Activated B cell treated with CpG ODN at 0.5 μM for 24 hours (primary cell): Measurements from ENCODE around the gene ATG9A. TPM values are rescaled to one million over a fixed set of nuclear protein-coding genes. Genes with fewer than 3 reads are reported as not detected.
"Not testable (repeated sequence)": the region's sequence is repeated elsewhere in the genome, so short reads cannot be mapped to it uniquely, and the experiment has no call there.

Source experiments
- ATAC-seq: fragments of 200-7000 bp; cut with Tn5 transposase; one replicate; pipeline ENCODE4 v1.10.0; 2021; ENCODE audit warnings: low read depth, mild to moderate bottlenecking, moderate library complexity
- CTCF ChIA-PET: fragments of 350-600 bp; sonication (Branson Sonifier 250); formaldehyde crosslinking; loops from one replicate; lab custom pipeline; 2021; ENCODE audit warnings: antibody characterized with exemption; lab: Charles Lee
- POLR2A ChIA-PET: fragments of 350-600 bp; sonication (Branson Sonifier 250); formaldehyde crosslinking; loops from one replicate; lab custom pipeline; 2021; ENCODE audit warnings: antibody characterized with exemption; lab: Charles Lee
- DNase-seq: peaks from one replicate; pipeline ENCODE4 v3.0.0; 2022
- H3K27ac Mint-ChIP-seq: one replicate; pipeline ENCODE4 v1.8.0; 2020; ENCODE audit warnings: mixed read lengths
- H3K27me3 Mint-ChIP-seq: one replicate; pipeline ENCODE4 v1.8.0; 2021; ENCODE audit warnings: mixed read lengths
- H3K36me3 Mint-ChIP-seq: one replicate; pipeline ENCODE4 v1.8.0; 2021; ENCODE audit warnings: low read depth, mixed read lengths
- H3K4me1 Mint-ChIP-seq: one replicate; pipeline ENCODE4 v1.8.0; 2021; ENCODE audit warnings: mixed read lengths
- H3K4me3 Mint-ChIP-seq: one replicate; pipeline ENCODE4 v1.8.0; 2020; ENCODE audit warnings: mild to moderate bottlenecking, mixed read lengths
- H3K9me3 Mint-ChIP-seq: one replicate; pipeline ENCODE4 v1.8.0; 2020; ENCODE audit warnings: mixed read lengths
- CTCF ChIP-seq: fragments of 200-600 bp; IDR thresholded peaks from one replicate; pipeline ENCODE4 v1.8.0; 2022; ENCODE audit warnings: antibody characterized with exemption, mild to moderate bottlenecking
- intact Hi-C: fragments of 100-400 bp; cut with micrococcal nuclease; formaldehyde crosslinking; loops from one replicate; pipeline ENCODE4 v1.15.1; 2024
- total RNA-seq: library from RNA; stranded (reverse); gene quantifications from 2 replicates; pipeline ENCODE4 v1.2.3, GENCODE V29; 2022

ATG9A gene
- total RNA-seq, 1 donor from 2014 or later = 38.3 TPM

- Mint-ChIP-seq H3K4me1 (peaks cover 3% of the 10 kb centered on the region), H3K9me3 (no peaks in the 10 kb centered on the region), H3K36me3 (no peaks in the 10 kb centered on the region), H3K4me3 (no peak overlapping the region), H3K27me3 (no peaks in the 10 kb centered on the region), H3K27ac (no peak overlapping the region)
- ATAC-seq = no peak
- intact Hi-C loops = no loop called here
- no peak for DNase-seq
- ChIA-PET POLR2A (interaction anchor here (1.8 kb wide), 1 partner anchor 15 kb away, joined by 7 read pairs; the partner anchor contains the start of gene TUBA4A), CTCF (interaction anchor here (2.3 kb wide), 1 partner anchor 25 kb away, joined by 10 read pairs; no protein-coding TSS in a partner anchor)
- no peak for TF ChIP-seq CTCF
These were observed 40.1 kb upstream of the ATG9A start for GRCh38 chr2:219269362-219270054.

- intact Hi-C loops = no loop called here
- Mint-ChIP-seq H3K27me3 (no peaks in the 10 kb centered on the region), H3K4me1 (no peaks in the 10 kb centered on the region), H3K27ac (no peak overlapping the region), H3K4me3 (no peak overlapping the region), H3K9me3 (no peaks in the 10 kb centered on the region), H3K36me3 (no peaks in the 10 kb centered on the region)
- ATAC-seq (no peak), DNase-seq (no peak)
- ChIA-PET CTCF (no interaction called here), POLR2A (no interaction called here)
- TF ChIP-seq CTCF = no peak
These were observed 38.9 kb upstream of the ATG9A start for GRCh38 chr2:219268294-219268693.

GRCh38 chr2:219266886-219267285, 37.5 kb upstream of the ATG9A start:
- Mint-ChIP-seq H3K36me3 (no peaks in the 10 kb centered on the region), H3K27me3 (no peaks in the 10 kb centered on the region), H3K27ac (no peak overlapping the region), H3K9me3 (no peaks in the 10 kb centered on the region), H3K4me3 (no peak overlapping the region), H3K4me1 (no peaks in the 10 kb centered on the region)
- no peak for ATAC-seq
- TF ChIP-seq CTCF = no peak
- intact Hi-C loops = no loop called here
- POLR2A ChIA-PET = no interaction called here
- CTCF ChIA-PET = no interaction called here
- DNase-seq = no peak

- no peaks in the 10 kb centered on the region for H3K4me1 Mint-ChIP-seq
- TF ChIP-seq CTCF = no peak
- no peaks in the 10 kb centered on the region for H3K9me3 Mint-ChIP-seq
- H3K4me3 Mint-ChIP-seq = no peak overlapping the region
- H3K27ac Mint-ChIP-seq = no peak overlapping the region
- ChIA-PET CTCF (interaction anchor here (1.2 kb wide), 1 partner anchor 11 kb away, joined by 4 read pairs; no protein-coding TSS in a partner anchor), POLR2A (interaction anchor here (0.6 to 1.2 kb wide), 2 partner anchors 11 to 106 kb away, joined by 5 to 7 read pairs; partner anchors contain the start of gene NHEJ1)
- no peaks in the 10 kb centered on the region for H3K36me3 Mint-ChIP-seq
- ATAC-seq = no peak
- intact Hi-C loops = no loop called here
- DNase-seq = no peak
- no peaks in the 10 kb centered on the region for H3K27me3 Mint-ChIP-seq
These were observed 36.8 kb upstream of the ATG9A start for GRCh38 chr2:219266232-219266631.

- no peak for ATAC-seq
- POLR2A ChIA-PET = interaction anchor here (1.2 kb wide), 1 partner anchor 33 kb away, joined by 4 read pairs; no protein-coding TSS in a partner anchor
- no peaks in the 10 kb centered on the region for H3K4me1 Mint-ChIP-seq
These were observed 31.8 kb upstream of the ATG9A start for GRCh38 chr2:219261024-219261855.

GRCh38 chr2:219258942-219259341, 29.5 kb upstream of the ATG9A start:
- H3K9me3 Mint-ChIP-seq, ATAC-seq, H3K36me3 Mint-ChIP-seq, H3K27me3 Mint-ChIP-seq, H3K27ac Mint-ChIP-seq, DNase-seq, H3K4me3 Mint-ChIP-seq, intact Hi-C loops: not testable (repeated sequence)
- peaks cover 13% of the 10 kb centered on the region for H3K4me1 Mint-ChIP-seq
- POLR2A ChIA-PET = interaction anchor here (0.9 kb wide), 2 partner anchors 10 to 53 kb away, joined by 4 to 5 read pairs; partner anchors contain the start of gene ZFAND2B
- CTCF ChIA-PET = interaction anchor here (1.2 kb wide), 1 partner anchor 18 kb away, joined by 9 read pairs; no protein-coding TSS in a partner anchor

More at GRCh38 chr2:219261024-219261855, 31.8 kb upstream of the ATG9A start:
- Mint-ChIP-seq H3K27me3 (no peaks in the 10 kb centered on the region), H3K4me3 (no peak overlapping the region), H3K36me3 (peaks cover 3% of the 10 kb centered on the region), H3K9me3 (no peaks in the 10 kb centered on the region), H3K27ac (no peak overlapping the region)
- intact Hi-C loops = no loop called here
- DNase-seq = no peak
- CTCF ChIA-PET = interaction anchor here (1.1 to 1.5 kb wide), 2 partner anchors 16 to 42 kb away, joined by 3 to 6 read pairs; partner anchors contain the start of gene ABCB6
- no peak for TF ChIP-seq CTCF
